Activated naive CD4-positive, alpha-beta T cell treated with anti-CD3 and anti-CD28 coated beads, Interleukin-2, amount 50 U/mL, for 24 hours (primary cell): ENCODE results near the gene HUWE1.

ENCODE experiments used
- H3K27ac Mint-ChIP-seq: one replicate; pipeline ENCODE4 v1.8.0; 2021; ENCODE audit warnings: mild to moderate bottlenecking, mixed read lengths
- H3K27me3 Mint-ChIP-seq: one replicate; pipeline ENCODE4 v1.8.0; 2021; ENCODE audit warnings: mixed read lengths
- H3K36me3 Mint-ChIP-seq: one replicate; pipeline ENCODE4 v1.8.0; 2021; ENCODE audit warnings: mixed read lengths
- H3K4me1 Mint-ChIP-seq: one replicate; pipeline ENCODE4 v1.8.0; 2021; ENCODE audit warnings: mixed read lengths
- H3K4me3 Mint-ChIP-seq: one replicate; pipeline ENCODE4 v1.8.0; 2021; ENCODE audit warnings: mild to moderate bottlenecking, mixed read lengths
- H3K9me3 Mint-ChIP-seq: one replicate; pipeline ENCODE4 v1.8.0; 2021; ENCODE audit warnings: mixed read lengths

HUWE1 gene

GRCh38 chrX:53713987-53714579 lies 27.6 kb upstream of the HUWE1 start:
- Mint-ChIP-seq H3K4me3 (peak overlapping the region; percentile 84), H3K27ac (peak overlapping the region; percentile 98), H3K27me3 (no peaks in the 10 kb centered on the region), H3K4me1 (peaks cover 52% of the 10 kb centered on the region), H3K36me3 (peaks cover 3% of the 10 kb centered on the region), H3K9me3 (no peaks in the 10 kb centered on the region)

- Mint-ChIP-seq H3K27ac (no peak overlapping the region), H3K4me1 (peaks cover 34% of the 10 kb centered on the region), H3K27me3 (no peaks in the 10 kb centered on the region), H3K9me3 (no peaks in the 10 kb centered on the region), H3K4me3 (no peak overlapping the region), H3K36me3 (peaks cover 3% of the 10 kb centered on the region)
Measured at GRCh38 chrX:53711436-53711835, 24.9 kb upstream of the HUWE1 start.

- no peak overlapping the region for H3K27ac Mint-ChIP-seq
- no peaks in the 10 kb centered on the region for H3K27me3 Mint-ChIP-seq
- no peak overlapping the region for H3K4me3 Mint-ChIP-seq
- H3K4me1 Mint-ChIP-seq: no peaks in the 10 kb centered on the region
- no peaks in the 10 kb centered on the region for H3K36me3 Mint-ChIP-seq
- no peaks in the 10 kb centered on the region for H3K9me3 Mint-ChIP-seq
Measured at GRCh38 chrX:53704854-53705253, 18.3 kb upstream of the HUWE1 start.

GRCh38 chrX:53704294-53704693 lies 17.8 kb upstream of the HUWE1 start:
- H3K27me3 Mint-ChIP-seq: no peaks in the 10 kb centered on the region
- H3K9me3 Mint-ChIP-seq: no peaks in the 10 kb centered on the region
- no peak overlapping the region for H3K4me3 Mint-ChIP-seq
- no peak overlapping the region for H3K27ac Mint-ChIP-seq
- H3K4me1 Mint-ChIP-seq: no peaks in the 10 kb centered on the region
- no peaks in the 10 kb centered on the region for H3K36me3 Mint-ChIP-seq

GRCh38 chrX:53695946-53696549 lies 9.5 kb upstream of the HUWE1 start:
- H3K9me3 Mint-ChIP-seq: no peaks in the 10 kb centered on the region
- no peak overlapping the region for H3K27ac Mint-ChIP-seq

GRCh38 chrX:53694642-53695041 lies 8.1 kb upstream of the HUWE1 start:
- no peaks in the 10 kb centered on the region for H3K9me3 Mint-ChIP-seq
- peaks cover 16% of the 10 kb centered on the region for H3K4me1 Mint-ChIP-seq
- no peak overlapping the region for H3K4me3 Mint-ChIP-seq
- H3K27ac Mint-ChIP-seq: no peak overlapping the region
- H3K36me3 Mint-ChIP-seq: no peaks in the 10 kb centered on the region
- H3K27me3 Mint-ChIP-seq: no peaks in the 10 kb centered on the region

More at GRCh38 chrX:53695946-53696549, 9.5 kb upstream of the HUWE1 start:
- H3K4me1 Mint-ChIP-seq: peaks cover 16% of the 10 kb centered on the region
- H3K36me3 Mint-ChIP-seq: no peaks in the 10 kb centered on the region
- H3K4me3 Mint-ChIP-seq: no peak overlapping the region
- H3K27me3 Mint-ChIP-seq: no peaks in the 10 kb centered on the region

GRCh38 chrX:53688300-53688699 lies 1.8 kb upstream of the HUWE1 start:
- H3K27ac Mint-ChIP-seq: no peak overlapping the region
- H3K27me3 Mint-ChIP-seq: no peaks in the 10 kb centered on the region
- H3K4me3 Mint-ChIP-seq: no peak overlapping the region
- no peaks in the 10 kb centered on the region for H3K9me3 Mint-ChIP-seq
- H3K4me1 Mint-ChIP-seq: peaks cover 4% of the 10 kb centered on the region
- no peaks in the 10 kb centered on the region for H3K36me3 Mint-ChIP-seq

- Mint-ChIP-seq H3K27me3 (no peaks in the 10 kb centered on the region), H3K4me3 (peak overlapping the region; percentile 92), H3K4me1 (peaks cover 6% of the 10 kb centered on the region), H3K27ac (peak overlapping the region; percentile 94), H3K36me3 (peaks cover 14% of the 10 kb centered on the region), H3K9me3 (no peaks in the 10 kb centered on the region)
Measured at GRCh38 chrX:53685711-53686110, 808 bp downstream of the HUWE1 start.

- Mint-ChIP-seq H3K4me1 (peaks cover 15% of the 10 kb centered on the region), H3K36me3 (peaks cover 14% of the 10 kb centered on the region), H3K27me3 (no peaks in the 10 kb centered on the region), H3K4me3 (peak overlapping the region; percentile 92), H3K27ac (peak overlapping the region; percentile 94), H3K9me3 (no peaks in the 10 kb centered on the region)
Measured at GRCh38 chrX:53684415-53685192, 1.9 kb downstream of the HUWE1 start.

GRCh38 chrX:53683556-53684414 lies 2.7 kb downstream of the HUWE1 start:
- Mint-ChIP-seq H3K36me3 (peaks cover 15% of the 10 kb centered on the region), H3K27me3 (no peaks in the 10 kb centered on the region), H3K9me3 (no peaks in the 10 kb centered on the region), H3K4me1 (peaks cover 21% of the 10 kb centered on the region), H3K4me3 (peak overlapping the region; percentile 92), H3K27ac (peak overlapping the region; percentile 94)

- H3K27ac Mint-ChIP-seq: peak overlapping the region; percentile 95
- H3K27me3 Mint-ChIP-seq: no peaks in the 10 kb centered on the region
- H3K9me3 Mint-ChIP-seq: no peaks in the 10 kb centered on the region
- H3K4me3 Mint-ChIP-seq: peak overlapping the region; percentile 92
- peaks cover 28% of the 10 kb centered on the region for H3K4me1 Mint-ChIP-seq
- H3K36me3 Mint-ChIP-seq: peaks cover 18% of the 10 kb centered on the region
Measured at GRCh38 chrX:53682885-53683555, 3.5 kb downstream of the HUWE1 start.

GRCh38 chrX:53681661-53682060 lies 4.9 kb downstream of the HUWE1 start:
- peaks cover 18% of the 10 kb centered on the region for H3K36me3 Mint-ChIP-seq

GRCh38 chrX:53678667-53679066 lies 7.9 kb downstream of the HUWE1 start:
- H3K4me3 Mint-ChIP-seq: peak overlapping the region; percentile 73
- H3K4me1 Mint-ChIP-seq: peaks cover 65% of the 10 kb centered on the region
- H3K27me3 Mint-ChIP-seq: no peaks in the 10 kb centered on the region
- no peaks in the 10 kb centered on the region for H3K9me3 Mint-ChIP-seq
- peaks cover 19% of the 10 kb centered on the region for H3K36me3 Mint-ChIP-seq
- H3K27ac Mint-ChIP-seq: no peak overlapping the region

More at GRCh38 chrX:53681661-53682060, 4.9 kb downstream of the HUWE1 start:
- Mint-ChIP-seq H3K4me3 (peak overlapping the region; percentile 92), H3K27me3 (no peaks in the 10 kb centered on the region), H3K4me1 (peaks cover 38% of the 10 kb centered on the region), H3K27ac (peak overlapping the region; percentile 84), H3K9me3 (no peaks in the 10 kb centered on the region)

- Mint-ChIP-seq H3K4me1 (peaks cover 65% of the 10 kb centered on the region), H3K4me3 (peak overlapping the region; percentile 26), H3K27me3 (no peaks in the 10 kb centered on the region), H3K36me3 (peaks cover 13% of the 10 kb centered on the region), H3K27ac (peak overlapping the region; percentile 46), H3K9me3 (no peaks in the 10 kb centered on the region)
Measured at GRCh38 chrX:53677286-53677685, 9.2 kb downstream of the HUWE1 start.

GRCh38 chrX:53674581-53674980 lies 11.9 kb downstream of the HUWE1 start:
- H3K27ac Mint-ChIP-seq: no peak overlapping the region

More at GRCh38 chrX:53674581-53674980, 11.9 kb downstream of the HUWE1 start:
- Mint-ChIP-seq H3K4me1 (peaks cover 56% of the 10 kb centered on the region), H3K27me3 (no peaks in the 10 kb centered on the region), H3K36me3 (peaks cover 5% of the 10 kb centered on the region), H3K4me3 (no peak overlapping the region), H3K9me3 (no peaks in the 10 kb centered on the region)
